Activated T-cell treated with anti-CD3 and anti-CD28 coated beads, Interleukin-2, amount 50 U/mL, for 48 hours (primary cell): Measurements from ENCODE around the gene LINC00305.

ENCODE experiments used
- DNase-seq, 2 experiments: peaks; one replicate each; pipeline ENCODE4 v3.0.0-alpha.2; 2020

LINC00305 gene

DNA sequence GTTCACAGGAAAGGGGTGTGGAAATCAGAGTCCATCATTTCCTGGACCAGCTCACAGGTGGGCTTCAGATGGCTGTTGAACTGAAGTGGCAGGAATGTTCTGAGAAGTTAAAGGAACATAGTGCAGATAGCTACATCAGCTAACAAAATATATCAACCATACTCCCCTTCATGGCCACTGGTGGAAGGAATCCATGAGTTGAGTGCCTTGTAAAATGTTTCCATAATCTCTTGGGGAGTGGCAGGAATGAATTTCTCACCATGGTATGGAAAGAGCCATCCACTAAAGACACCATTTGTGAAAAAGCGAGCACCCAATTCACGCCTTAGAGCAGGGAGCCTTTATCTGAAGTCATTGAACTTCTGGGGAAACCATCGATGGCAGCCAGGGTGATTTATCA lies at the start of gene LINC00305:
Gene LINC00305 (minus strand): TSS at position 101 of the 400 bp plus-strand sequence.
- no peak for DNase-seq

DNA sequence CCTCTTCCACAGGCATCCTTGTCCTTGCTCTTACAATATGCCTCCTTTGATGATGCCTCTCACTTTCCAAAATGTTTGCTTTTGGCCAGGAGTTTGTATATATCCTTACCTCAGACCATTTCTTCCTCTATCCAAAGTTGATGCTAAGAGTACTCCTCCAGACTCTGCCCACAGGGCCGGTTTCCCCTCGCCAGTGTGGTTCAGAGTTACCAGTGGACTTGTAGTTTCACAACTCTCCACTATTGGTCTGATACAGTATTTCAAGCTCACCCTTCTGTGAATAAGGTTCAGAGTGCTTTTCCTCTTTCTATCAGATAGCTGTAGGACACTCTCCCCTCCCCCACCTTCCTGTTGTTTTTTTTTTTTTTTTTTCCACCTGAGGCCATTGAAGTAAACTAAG lies 42.2 kb upstream of the LINC00305 start:
- no peak for DNase-seq

DNA sequence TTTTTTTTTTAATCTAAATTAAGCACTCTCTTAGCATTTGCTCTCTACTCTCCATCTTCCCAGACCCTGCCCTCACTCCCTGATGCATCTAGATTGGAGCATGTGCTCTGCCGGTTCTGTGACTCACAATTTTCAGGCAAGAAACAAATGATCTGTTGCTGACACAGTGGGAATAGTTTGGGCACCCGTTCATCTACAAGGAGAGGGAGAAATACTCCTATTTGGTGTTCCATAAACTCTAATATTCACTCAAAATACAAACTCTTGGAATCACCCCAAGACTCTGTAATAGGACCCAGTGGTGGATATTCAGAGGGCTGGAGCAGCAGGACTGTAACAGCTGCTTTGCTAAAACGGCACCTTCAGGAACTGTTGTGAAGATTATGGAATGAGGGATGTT lies 37.1 kb upstream of the LINC00305 start:
- DNase-seq: no peak

DNA sequence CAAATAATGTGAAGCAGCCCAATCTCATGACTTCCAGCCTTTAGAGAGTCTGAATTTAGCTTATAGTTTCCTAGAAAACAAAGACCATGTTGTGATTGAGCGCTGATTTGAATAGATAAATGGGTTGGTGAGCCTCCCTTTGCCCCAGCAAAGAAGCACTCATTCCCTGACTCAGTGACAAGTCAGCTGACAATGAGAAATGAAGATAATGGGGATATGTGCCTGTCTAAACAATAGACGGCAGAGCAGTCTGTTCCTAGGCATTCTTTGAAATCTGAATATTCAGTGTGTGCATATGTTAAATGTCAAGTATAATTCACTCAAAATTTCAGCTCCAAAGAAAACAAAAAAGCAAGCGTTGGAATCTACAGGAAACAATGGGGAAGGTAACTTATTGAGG lies 34.8 kb upstream of the LINC00305 start:
- DNase-seq: no peak

DNA sequence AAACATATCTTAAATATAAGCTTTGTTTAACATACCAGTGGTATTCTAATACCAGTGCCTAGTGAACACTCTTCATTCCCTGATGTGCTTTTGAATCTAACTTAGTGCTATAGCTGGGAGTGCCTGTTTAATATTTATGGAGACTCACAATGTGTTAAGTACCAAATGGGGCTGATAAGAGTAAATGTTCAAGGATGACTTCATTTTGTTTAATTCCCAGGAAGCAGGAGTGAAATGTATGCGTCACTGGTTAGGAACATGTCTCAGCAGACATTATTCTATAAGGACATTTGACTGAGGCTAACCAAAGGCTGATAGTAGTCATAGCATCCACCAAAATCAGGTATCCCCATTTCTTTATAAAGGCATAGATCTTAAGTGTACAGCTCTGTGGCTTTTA lies 31.7 kb upstream of the LINC00305 start:
- DNase-seq: no peak

DNA sequence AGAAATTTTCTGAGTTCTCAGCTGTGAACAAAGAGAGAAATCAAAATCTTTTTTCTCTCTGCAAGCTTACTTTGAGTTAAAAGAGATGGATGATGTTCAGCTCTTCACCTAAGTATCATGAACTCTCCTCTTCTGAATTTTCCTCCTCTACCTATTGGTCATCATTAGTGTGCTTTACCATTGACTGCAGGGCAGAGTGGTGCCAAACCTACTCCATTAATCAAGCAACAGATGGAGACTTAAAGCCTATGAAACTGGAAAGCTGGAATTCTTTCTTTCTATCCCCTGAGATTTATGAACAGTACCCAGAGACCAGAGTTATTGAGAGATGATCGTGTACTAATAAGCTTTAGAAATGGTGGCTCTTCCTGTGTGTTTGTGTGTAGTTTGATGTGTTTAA lies 31.3 kb upstream of the LINC00305 start:
- no peak for DNase-seq

DNA sequence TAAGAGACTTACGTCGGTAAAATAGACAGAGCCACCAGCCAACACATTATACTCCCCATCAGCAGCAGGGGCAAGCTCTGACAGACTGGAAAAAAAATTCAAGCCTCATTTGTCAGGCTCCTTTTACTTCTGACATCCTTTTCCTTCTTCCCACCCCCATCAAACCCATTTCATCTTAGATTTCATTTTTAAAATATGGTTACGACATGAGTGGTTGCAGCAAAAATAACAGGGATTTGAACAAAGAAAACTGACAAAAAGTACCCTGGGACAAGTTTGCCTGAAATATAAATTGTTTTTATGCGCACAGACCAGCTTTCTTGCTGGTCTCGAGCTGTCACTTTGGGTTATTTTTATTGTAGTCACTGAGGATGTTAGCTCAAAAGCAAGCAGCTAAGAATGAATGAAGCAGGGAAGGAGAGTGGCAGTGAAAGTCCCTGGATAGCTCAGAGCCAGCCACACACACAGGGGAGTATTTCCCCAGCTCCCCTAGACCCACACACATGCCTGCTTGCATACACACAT lies 30.7 kb upstream of the LINC00305 start:
- no peak for DNase-seq

DNA sequence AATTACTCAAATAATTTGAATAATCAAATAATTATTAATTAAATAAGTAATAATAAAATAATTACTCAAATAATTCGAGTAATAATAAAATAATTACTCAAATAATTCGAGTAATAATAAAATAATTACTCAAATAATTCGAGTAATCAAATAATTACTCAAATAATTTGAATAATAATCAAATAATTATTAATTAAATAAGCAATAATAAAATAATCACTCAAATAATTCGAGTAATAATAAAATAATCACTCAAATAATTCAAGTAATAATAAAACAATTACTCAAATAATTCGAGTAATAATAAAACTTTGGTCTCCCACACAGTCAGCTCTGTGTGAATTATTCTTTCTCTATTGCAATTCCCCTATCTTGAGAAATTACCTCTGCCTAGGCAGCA lies 30.0 kb upstream of the LINC00305 start:
- no peak for DNase-seq

DNA sequence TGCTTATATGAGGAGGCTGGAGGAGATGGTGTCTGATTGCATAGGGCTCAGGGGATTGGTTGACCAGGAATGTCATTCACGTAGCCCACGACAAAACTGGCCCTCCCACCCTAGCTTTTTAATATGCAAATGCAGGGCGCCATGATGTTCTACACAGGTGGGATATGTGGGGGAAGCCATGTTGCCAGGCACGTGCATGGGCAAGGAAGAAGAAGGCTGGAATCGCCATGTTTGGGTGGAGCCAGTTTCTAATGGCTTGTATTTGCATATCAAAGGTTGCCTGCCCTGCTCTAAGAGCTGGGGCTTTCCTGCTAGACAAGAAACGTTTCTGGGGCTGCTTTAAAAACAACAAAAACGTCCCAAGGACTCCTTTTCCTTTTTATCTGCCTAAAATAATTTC lies 26.5 kb upstream of the LINC00305 start:
- no peak for DNase-seq

DNA sequence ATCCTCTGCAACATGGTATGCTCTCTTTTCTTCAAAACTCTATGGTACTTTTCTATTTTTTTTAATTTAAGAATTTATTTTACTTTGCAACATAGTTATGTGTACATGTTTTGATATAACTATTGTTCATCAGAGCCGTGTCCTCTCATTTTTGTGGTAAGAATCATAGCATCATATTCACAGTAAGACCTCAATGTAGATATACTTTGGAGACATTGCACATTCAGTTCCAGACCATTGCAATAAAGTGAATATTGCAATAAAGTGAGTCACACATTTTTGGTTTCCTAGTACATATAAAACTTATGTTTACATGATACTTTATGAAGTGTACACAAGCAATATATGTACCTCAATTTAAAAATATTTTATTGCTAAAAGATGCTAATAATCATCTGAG lies 22.7 kb upstream of the LINC00305 start:
- no peak for DNase-seq

DNA sequence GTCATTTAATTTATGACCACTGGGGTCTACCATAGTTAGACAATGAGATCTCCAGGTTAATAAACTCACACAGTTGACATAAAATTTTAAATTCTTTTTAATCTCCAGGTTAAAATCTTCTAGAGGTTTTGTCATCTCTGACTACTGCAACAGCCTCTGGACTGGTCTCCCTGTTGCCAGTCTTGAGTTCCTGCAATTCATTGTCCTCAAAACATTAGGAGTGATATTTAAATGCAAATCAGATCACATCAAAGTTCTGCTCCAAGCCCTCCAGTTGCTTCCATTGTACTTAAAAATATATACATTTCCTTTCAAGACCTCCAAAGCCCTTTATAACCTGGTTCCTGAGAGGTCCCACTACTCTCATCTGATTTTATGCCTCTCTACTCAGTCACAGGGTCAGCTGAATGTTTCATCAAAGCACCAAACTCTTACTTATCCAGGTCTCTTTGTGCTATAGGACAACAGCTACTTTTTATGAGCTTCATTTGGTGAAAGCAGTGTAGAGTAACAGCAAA lies 18.6 kb upstream of the LINC00305 start:
- DNase-seq: no peak

DNA sequence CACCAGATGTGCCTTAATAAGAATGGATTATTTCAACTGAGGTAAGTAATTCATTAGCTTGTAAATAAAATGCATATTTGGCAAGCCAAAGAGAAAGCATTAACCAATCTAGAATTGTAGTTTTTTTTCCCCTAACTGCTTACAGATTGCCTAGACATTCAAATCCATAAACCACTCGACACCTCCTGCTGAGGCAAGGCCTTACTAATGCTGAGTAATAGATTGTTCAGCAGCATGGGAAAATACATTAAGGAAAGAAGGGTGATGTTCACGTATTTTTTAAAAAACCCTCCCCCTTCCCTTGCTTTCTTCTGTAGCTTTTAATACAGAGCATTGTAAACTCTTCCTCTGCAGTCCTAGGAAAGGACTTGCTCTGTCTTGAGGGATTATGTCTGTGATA lies 17.0 kb upstream of the LINC00305 start:
- DNase-seq: no peak

DNA sequence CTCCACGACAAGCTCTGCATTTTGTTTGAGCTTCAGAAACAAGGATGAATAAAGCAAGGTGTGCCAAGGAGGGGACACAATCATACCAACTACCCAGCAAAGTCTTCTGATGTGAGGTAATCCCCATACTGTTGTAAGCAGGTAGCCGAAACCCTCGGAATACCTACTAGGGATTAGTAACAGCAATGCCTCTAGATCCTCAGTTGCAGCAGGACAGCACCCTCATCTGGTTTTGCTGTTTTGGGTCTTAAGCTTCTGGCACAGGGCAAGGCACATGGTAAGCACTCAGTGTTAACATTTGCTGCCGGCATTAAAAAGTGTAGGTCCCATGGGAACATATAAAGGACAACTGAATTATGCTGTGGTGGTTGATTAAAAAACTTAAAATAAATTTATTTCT lies 16.0 kb upstream of the LINC00305 start:
- no peak for DNase-seq

DNA sequence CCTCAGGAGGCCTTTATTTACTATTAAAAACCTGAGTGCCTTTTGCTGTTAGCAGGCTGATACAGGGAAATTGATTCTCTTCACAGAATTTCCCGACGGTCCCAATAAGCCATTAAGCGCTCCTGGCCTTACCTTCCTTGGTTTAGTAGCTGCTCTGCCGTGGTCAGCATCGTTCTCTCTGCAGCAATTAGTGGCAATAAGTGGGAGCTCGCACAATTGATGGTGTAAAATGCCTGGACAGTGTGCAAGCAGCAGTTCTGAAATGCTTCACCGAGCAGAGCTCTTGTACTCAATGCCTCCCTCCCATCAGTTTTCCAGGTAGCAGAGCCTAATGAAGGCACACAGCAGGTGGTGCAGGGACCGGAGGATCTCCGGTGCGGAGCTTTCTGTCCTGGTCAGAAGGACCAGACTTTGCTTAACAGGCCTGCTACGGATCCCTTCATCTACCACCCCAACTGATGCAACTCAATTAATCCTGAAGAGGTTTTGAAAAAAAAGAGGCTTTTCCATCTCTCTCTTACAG lies 1.1 kb upstream of the LINC00305 start:
- no peak for DNase-seq

DNA sequence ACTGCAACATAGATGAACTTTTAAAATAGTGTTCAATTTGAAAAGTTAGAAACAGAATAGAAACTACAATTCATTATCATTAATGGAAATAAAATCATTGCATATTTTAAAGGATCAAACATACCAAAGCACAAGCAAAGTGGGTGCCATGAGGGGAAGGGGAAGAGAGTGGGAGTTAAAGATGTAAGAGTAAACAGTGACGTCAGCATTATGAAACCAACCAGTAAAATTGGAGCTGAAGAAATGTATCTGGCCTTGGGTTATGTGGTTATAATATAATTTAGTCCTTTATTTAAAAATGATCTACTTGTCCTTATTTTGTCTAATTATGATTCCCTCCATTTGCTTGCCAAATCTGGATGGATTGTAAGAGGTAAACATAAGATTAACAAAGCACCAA lies 6.0 kb downstream of the LINC00305 start:
- DNase-seq: no peak

DNA sequence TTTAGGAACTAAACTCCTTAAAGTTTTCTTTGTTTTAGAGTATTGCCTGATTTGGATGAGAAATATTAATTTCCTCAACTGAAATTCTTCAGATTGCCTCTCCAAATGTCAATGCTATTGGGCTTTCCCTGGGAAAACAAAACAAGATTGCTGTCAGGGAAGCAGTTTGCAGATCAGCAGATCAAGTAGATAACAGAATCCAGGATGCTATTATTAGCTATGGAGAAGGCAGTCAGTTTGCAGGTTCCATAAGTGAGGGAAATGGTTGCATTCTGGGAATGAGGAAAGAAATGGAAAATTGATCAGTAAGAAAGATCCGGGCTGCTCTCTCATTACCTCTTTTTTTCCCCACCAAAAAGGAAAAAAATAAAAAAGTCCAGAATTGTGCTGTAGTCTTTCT lies 11.0 kb downstream of the LINC00305 start:
- no peak for DNase-seq

DNA sequence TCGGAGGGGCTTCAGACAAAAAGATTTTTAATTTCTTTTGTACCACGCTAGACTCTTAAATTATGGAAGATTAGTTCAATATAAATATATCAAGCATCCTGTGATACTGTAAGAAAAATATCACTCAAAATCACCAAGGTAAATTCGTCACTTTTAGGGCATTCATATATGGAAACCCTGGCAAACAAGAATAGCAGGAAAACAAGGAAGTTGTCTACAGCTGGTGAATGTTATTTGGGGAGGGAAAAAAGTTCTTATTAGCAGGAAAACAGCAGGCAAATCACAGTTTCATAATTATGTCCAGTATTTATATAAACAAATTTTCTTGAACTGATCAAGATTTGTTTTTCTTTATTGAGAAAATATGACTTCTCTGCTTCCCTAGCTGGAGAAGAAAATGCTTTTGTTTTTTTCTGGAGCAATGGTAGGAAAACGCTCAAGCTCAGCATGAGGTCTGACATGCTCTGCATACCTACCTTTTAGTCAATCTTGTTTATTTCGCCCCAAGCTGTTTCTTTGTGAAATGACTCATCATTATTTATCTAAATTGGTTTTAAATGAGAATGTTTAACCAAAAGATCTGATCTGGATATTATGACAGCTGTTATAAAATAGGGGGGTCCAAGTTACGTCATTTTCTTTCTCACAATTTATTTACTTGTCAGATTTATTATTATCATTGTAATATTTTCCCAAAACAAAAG lies 14.7 kb downstream of the LINC00305 start:
- DNase-seq: no peak

DNA sequence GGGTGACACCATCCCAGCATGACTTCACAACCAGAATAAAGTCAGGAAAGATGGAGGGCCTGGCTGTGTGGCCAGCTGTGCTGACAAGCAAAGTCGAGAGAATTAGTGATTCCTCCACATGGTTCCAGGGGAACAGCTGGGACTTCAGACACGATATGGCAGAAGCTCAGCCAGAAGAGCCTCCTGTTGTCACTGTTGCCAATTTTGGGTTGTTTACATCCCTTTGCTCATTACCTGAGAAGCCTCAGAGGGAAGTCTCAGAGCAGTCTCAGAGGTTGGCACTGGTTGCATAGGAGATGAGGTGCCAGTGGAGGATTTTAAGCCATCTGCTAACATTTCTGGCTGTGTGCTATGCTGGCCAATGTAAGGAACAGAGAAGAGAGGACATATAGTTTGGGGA lies 16.0 kb downstream of the LINC00305 start:
- DNase-seq: no peak

DNA sequence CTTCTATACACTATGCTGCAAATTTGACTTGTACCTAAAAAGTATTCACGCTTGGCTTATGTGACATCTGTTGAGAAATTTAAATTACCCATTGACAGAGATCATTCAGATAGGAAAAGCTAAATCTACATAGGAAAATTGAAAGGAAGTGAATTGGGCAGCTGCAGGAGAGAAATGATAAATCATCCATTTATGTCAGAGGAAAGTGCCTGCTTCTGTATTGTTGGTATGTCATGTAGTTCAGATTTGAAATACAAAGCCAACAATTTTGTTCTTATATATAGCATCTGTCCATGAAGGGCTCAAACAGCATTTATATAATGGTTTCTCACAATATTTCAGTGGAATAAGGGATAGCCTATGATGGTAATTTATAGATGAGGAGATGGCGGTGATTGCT lies 17.6 kb downstream of the LINC00305 start:
- no peak for DNase-seq

DNA sequence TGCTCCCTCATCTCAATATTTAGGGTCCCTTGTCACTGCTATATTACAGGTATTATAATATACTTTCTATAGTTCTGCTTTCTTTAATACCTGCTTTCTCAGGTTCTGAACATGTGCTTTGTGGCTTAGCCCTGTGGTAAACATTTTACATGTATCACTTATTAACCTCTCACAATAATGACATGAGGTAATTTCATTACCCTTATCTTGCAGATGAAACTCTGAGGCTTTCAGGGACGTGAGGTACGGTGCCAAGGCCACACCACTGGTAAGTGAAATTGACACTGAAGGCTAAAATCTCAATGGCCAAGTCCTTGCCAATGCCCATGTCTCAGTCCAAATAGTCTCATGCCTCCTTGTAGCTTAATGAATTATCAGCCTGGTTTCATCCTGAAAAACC lies 21.7 kb downstream of the LINC00305 start:
- no peak for DNase-seq

DNA sequence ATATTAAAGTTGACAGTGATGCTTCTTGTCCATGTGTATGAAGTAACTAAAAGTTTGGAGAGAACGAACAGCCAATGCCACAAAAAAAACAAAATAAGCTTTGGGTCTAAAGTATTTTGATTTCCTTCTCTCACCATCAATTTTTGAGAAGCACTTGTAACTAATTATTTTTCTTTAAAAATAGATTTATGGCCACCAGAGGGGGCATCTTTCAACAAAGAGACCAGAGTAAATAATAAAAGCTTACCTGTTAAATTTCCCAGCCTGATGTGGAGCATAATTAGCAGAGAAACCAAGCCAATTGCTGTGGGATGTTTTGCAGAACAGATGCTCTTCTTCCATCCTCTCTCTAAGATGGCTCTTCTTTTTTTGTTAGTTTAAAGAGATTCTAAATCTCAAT lies 29.0 kb downstream of the LINC00305 start:
- DNase-seq: no peak

DNA sequence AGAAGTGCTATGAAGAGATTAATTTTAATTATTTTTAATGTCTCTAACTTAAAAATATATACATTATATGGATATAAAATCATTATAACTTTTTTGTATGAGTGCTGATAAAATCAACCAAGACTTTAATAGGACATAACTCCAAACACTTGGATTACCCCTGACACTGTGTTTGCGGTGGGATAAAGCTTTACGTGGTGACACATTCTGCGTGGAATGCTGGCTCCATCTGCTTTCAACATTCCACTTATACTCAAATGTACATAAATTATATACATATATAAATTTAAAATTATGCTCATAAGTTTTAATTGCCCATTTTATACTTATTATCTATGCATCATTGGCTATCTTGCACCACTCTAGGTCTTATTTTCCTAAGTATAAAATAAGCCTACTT lies 30.5 kb downstream of the LINC00305 start:
- no peak for DNase-seq

DNA sequence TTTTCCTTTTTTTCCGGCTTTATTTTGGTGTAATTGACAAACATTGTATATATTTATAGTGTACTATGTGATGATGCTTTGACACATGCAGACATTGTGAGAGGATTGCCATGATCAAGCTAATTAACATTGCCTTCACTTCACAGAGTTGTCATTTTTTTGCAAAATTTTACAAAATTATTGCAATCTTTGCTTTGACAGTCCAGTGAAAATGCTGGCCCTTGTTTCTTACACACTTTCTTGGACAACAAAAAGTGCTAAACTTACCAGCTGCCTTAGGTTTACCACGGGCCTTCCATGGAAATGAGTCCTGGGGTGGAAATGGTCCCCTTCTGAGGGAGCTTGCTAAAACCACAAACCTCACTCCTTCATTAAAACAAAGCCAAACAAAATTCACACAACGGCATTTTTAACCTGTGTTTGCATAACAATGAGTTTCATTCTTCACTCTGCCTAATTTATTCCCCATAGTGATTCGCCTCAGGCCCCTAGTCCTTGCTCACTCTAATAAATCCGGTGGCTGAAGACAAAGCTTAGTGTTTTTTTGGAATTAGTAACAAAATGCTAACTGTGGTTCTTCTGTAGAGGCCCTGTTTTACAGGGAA lies 32.2 kb downstream of the LINC00305 start:
- DNase-seq: no peak

DNA sequence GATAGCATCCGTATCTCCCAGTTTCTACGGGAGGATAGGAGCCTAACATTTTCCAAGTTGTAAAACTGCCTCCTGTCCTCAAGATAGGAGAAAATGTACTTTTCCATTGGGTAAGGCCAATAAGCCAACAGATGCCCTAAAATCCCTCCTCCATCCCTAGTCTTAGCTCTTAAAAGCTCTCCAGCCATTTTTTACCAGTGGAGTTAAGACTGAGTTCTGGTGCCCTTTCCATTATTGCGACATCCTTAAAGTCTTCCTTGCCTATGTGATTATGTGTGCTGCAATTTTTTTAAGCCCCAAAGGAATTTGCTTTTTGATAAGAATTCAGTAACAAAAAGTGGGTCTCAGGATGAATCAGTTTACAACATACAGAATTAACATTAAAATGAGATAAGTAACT lies 33.0 kb downstream of the LINC00305 start:
- DNase-seq: no peak
